HG02642 (cell line): Measurements from ENCODE around the gene SLC37A4.
"Not testable (repeated sequence)": the region's sequence is repeated elsewhere in the genome, so short reads cannot be mapped to it uniquely, and the experiment has no call there.

Experiments used
- ATAC-seq: cut with Tn5 transposase; IDR thresholded peaks from one replicate; pipeline ENCODE4 v1.9.1; 2021; ENCODE audit warnings: mild to moderate bottlenecking; ENCODE audit not compliant: unreplicated experiment, poor library complexity

The SLC37A4 gene

GRCh38 chr11:119019996-119020395 is 10.7 kb downstream of the SLC37A4 start:
- ATAC-seq, result no peak

- peak; percentile 90 for ATAC-seq
These were observed 12.4 kb downstream of the SLC37A4 start, which contains the start of the genes RPS25 and TRAPPC4 for GRCh38 chr11:119018074-119018938. Gene RPS25 (minus strand): TSS chr11:119018343. CDS start chr11:119018284, 59 bp downstream. Gene TRAPPC4 (plus strand): TSS chr11:119018766. CDS start chr11:119018796, 30 bp downstream.

DNA sequence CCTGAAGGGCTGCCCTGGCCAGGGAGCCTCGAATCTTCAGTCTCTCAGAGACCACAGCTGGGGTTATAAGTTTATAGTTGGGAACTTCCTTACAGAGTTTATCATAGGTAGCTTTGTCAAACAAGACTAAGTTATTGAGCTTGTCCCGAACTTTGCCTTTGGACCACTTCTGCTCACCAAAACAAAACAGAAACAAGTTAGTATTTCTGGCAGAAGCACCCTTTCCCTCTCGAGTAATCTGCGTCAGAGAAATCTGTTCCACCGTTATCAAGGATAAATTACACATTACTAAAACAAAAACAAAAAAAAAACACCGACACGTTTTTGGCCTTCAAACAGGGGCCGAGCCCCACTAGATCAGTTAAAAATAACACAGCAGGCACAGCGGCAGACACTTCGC is 13.3 kb downstream of the SLC37A4 start:
- ATAC-seq, result not testable (repeated sequence)

DNA sequence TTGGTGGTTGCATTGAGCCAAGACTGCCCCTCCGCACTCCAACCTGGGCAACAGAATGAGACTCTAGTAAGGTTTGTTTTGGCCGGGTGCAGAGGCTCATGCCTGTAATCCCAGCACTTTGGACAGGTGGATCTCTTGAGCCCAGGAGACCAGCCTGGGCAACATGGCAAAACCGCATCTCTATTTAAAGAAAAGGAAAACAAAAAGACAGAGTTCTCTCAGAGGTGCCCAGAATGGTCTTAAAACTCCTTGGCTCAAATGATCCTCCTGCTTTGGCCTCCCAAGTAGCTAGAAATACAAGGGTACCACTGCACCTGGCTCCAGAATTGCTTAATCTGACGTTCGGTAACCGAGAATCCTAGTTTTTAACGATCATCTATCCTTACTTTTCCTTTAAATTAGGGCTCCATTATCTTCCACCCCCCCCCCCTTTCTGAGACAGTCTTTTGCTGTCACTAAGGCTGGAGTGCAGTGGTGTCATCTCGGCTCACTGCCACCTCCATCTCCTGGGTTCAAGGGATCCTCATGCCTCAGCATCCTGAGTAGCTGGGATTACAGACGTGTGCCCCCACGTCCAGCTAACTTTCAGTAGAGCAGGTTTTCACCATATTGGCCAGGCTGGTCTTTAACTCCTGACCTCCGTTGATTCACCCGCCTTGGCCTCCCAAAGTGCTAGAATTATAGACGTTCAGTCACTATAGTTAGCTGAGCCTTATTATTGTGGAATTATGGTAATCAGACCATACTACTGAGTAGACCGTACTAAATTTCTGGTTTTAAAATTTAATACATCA is 14.3 kb downstream of the SLC37A4 start:
- ATAC-seq, result no peak

- ATAC-seq, result no peak
These were observed 15.5 kb downstream of the SLC37A4 start for GRCh38 chr11:119015054-119015611.

GRCh38 chr11:119014209-119014924 is 16.3 kb downstream of the SLC37A4 start:
- ATAC-seq, result no peak

DNA sequence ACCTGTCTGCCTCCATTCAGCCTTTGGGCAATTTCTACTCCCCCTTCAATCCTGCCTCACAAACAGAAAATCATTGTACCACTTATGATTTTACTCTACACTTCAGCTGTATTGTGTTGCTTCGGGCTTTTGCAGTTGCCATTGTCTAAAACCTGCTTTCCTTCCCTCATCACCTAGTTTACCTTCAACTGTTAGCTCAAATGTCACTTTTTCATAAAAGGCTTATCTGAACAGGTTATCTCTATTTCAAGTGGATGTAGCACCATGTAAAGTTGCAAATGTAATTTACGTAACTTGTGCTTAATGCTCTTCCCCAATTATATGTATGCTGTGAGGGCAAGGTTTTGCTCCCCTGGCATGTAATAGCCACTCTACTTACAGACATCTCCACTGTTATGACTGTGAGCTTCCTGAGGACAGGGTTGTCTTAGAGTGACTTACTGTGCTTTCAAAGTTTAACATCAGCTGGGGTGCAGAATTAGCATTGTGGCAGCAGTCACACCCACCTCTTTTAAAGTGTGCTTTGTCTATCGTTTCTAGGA is 18.0 kb downstream of the SLC37A4 start:
- no peak for ATAC-seq

GRCh38 chr11:119011476-119012053 is 19.1 kb downstream of the SLC37A4 start:
- ATAC-seq, result no peak

DNA sequence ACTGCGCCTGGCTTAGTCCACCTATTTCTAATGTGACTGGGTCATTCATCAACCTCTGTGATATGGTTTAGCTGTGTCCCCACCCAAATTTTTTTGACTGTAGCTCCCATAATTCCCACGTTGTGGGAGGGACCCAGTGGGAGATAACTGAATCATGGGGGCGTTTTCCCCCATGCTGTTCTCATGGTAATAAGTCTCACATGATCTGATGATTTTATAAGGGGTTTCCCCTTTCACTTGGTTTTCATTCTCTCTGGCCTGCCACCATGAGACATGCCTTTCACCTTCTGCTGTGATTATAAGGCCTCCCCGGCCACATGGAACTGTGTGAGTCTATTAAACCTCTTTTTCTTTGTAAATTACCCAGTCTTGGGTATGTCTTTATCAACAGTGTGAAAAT is 24.0 kb downstream of the SLC37A4 start:
- ATAC-seq, result no peak

GRCh38 chr11:119000906-119001305 is 29.8 kb downstream of the SLC37A4 start:
- no peak for ATAC-seq

GRCh38 chr11:118998822-118999221 is 31.9 kb downstream of the SLC37A4 start:
- no peak for ATAC-seq

DNA sequence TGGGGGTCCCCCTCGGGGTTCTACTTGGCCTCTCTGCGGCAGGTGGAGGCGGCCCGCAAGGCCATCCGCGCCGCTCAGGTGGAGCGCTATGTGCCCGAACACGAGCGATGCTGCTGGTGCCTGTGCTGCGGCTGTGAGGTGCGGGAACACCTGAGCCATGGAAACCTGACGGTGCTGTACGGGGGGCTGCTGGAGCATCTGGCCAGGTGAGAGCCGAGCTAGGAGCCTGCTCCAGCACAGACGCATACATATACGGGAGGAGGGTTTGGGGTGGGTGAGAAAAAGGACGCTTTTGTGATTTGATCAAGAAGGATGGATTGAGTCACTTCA is 32.3 kb downstream of the SLC37A4 start:
- ATAC-seq, result no peak

DNA sequence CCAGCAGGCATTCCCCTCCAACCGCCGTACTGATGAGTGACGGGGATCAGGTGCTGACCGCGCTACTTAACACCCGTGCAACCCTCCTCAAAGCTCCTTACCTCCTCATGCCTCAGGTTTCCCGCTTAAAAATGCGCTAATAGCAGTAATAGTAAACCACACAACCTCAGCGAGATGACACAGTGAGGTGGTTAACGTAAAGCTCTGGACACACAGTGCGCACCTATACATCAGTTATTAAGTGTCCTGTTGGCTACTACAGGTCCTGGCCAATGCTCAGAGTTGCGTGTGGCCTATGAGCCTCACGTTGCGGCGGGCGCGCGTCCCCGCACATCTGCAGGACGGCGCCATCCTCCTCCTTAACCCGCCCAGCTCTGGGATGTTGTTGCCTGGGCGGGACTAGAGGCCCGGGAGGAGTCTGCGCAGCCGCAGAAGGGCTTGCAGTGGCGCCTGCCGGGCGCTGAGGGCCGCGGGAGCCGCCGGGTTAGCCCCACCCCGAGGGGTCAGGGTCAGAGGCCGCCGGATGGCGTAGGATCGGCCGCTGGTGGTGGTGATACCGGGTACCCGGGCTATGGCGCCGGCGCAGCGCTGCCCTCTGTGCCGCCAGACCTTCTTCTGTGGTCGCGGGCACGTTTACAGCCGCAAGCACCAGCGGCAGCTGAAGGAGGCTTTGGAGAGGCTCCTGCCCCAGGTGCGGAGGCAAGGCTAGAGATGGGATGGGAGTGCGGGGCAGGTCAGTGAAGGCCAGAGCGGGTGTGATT is 32.9 kb downstream of the SLC37A4 start, which contains the start of gene CENATAC:
Gene CENATAC, plus strand, starts transcription at position 512 of the 761 bp plus-strand sequence. Its CDS starts 60 bp downstream, at position 572.
- peak; percentile 94 for ATAC-seq

- peak; percentile 7 for ATAC-seq
These were observed 33.6 kb downstream of the SLC37A4 start for GRCh38 chr11:118996926-118997626.

DNA sequence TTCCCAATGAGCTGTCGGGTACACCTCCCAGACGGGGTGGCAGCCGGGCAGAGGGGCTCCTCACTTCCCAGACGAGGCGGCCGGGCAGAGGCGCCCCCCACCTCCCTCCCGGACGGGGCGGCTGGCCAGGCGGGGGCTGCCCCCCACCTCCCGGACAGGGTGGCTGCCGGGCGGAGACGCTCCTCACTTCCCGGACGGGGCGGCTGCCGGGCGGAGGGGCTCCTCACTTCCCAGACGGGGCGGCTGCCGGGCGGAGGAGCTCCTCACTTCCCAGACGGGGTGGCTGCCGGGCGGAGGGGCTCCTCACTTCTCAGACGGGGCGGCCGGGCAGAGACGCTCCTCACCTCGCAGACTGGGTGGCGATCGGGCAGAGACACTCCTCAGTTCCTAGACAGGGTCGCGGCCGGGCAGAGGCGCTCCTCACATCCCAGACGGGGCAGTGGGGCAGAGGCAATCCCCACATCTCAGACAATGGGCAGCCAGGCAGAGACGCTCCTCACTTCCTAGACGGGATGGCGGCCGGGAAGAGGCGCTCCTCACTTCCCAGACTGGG is 39.1 kb downstream of the SLC37A4 start:
- ATAC-seq, result not testable (repeated sequence)

DNA sequence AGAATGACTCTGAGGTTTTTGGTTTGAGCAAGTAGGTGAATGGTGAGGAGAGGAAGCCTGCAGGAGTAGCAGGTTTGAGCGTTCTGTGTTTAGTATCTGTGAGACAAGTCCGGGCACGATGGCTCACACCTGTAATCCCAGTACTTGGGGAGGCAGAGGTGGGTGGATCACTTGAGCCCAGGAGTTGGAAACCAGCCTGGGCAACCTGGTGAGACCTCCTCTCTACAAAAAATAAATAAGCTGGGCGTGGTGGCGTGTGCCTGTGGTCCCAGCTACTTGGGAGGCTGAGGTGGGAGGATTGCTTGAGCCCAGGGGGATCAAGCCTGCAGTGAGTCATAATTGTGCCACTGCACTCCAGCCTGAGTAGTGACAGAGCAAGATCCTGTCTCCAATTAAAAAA is 42.4 kb downstream of the SLC37A4 start:
- ATAC-seq, result no peak

GRCh38 chr11:118984825-118985224 is 45.9 kb downstream of the SLC37A4 start:
- no peak for ATAC-seq

DNA sequence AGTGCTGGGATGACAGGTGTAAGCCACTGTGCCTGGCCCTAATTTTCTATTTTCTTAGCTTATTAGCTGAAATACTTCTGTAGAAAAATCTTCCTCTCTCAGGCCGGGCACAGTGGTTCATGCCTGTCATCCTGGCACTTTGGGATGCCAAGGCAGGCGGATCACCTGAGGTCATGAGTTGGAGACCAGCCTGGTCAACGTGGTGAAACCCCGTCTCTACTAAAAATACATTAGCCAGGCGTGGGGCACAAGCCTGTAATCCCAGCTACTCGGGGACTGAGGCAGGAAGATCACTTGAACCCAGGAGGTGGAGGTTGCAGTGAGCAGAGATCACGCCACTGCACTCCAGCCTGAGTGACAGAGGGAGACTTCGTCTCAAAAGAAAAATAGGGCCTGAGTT is 46.3 kb downstream of the SLC37A4 start:
- ATAC-seq, result not testable (repeated sequence)
